ENCODE measurements around the gene RSAD2. TPM values are rescaled to one million over a fixed set of nuclear protein-coding genes. Genes with fewer than 3 reads are reported as not detected.
A peak's percentile ranks its signal among the peaks of the same experiment; 100 is the strongest.

RSAD2 gene
- total and polyA plus RNA-seq, 9 of the 15 experiments (the other 6 are each of a cell fraction or from before 2014, with no cell fraction given) = 0.15 to 1.4 (median 0.28) TPM

DNA sequence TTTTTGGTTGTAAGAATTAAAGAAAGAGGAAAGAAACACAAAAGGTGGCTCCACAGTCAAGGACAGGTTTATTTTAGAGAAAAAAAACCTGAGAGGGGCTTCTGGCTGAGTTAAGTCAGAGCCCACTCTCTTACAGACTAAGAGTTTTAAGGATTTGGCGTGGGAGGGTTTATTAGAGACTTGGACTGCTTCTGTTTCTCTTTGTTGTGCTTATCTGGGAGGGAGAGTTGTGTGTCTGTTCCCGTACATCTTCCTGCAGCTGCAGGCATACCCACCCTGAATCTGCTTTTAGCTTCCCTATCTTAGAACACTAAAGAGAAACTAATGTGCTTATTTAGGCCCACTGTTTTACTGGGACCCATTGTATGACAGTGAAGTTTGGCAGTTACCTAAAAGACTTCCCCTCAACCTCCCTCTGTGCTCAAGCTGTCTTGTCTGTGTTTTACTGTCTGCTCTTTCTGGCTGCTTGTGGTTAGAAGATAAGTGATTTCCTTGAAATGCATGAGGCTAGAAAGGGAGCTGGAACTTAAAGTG lies 2.7 kb downstream of the RSAD2 start (continued):
- TF ChIP-seq, protein P1, sequence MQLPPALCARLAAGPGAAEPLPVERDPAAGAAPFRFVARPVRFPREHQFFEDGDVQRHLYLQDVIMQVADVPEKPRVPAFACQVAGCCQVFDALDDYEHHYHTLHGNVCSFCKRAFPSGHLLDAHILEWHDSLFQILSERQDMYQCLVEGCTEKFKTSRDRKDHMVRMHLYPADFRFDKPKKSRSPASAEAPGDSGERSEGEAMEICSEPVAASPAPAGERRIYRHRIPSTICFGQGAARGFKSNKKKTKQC (CRISPR knock-in tag; IDR thresholded peaks at IDR 0.05) = no peak
- TF ChIP-seq, protein P2, sequence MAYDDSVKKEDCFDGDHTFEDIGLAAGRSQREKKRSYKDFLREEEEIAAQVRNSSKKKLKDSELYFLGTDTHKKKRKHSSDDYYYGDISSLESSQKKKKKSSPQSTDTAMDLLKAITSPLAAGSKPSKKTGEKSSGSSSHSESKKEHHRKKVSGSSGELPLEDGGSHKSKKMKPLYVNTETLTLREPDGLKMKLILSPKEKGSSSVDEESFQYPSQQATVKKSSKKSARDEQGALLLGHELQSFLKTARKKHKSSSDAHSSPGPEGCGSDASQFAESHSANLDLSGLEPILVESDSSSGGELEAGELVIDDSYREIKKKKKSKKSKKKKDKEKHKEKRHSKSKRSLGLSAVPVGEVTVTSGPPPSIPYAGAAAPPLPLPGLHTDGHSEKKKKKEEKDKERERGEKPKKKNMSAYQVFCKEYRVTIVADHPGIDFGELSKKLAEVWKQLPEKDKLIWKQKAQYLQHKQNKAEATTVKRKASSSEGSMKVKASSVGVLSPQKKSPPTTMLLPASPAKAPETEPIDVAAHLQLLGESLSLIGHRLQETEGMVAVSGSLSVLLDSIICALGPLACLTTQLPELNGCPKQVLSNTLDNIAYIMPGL (CRISPR knock-in tag; IDR thresholded peaks at IDR 0.05) = no peak
- no peak for TF ChIP-seq ETV1 (tag; conservative IDR thresholded peaks at IDR 0.05; ENCODE audit: low read depth)
- TF ChIP-seq ZNF197 (CRISPR knock-in tag; IDR thresholded peaks at IDR 0.05; ENCODE audit: low read depth) = no peak
- TF ChIP-seq MTA1 (IDR thresholded peaks at IDR 0.05; ENCODE audit: borderline replicate concordance) = peak; percentile 76; the same call in 1 of the 2 replicates
- TF ChIP-seq, protein P3, sequence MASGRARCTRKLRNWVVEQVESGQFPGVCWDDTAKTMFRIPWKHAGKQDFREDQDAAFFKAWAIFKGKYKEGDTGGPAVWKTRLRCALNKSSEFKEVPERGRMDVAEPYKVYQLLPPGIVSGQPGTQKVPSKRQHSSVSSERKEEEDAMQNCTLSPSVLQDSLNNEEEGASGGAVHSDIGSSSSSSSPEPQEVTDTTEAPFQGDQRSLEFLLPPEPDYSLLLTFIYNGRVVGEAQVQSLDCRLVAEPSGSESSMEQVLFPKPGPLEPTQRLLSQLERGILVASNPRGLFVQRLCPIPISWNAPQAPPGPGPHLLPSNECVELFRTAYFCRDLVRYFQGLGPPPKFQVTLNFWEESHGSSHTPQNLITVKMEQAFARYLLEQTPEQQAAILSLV (tag; IDR thresholded peaks at IDR 0.05) = no peak
- TF ChIP-seq, protein P4, sequence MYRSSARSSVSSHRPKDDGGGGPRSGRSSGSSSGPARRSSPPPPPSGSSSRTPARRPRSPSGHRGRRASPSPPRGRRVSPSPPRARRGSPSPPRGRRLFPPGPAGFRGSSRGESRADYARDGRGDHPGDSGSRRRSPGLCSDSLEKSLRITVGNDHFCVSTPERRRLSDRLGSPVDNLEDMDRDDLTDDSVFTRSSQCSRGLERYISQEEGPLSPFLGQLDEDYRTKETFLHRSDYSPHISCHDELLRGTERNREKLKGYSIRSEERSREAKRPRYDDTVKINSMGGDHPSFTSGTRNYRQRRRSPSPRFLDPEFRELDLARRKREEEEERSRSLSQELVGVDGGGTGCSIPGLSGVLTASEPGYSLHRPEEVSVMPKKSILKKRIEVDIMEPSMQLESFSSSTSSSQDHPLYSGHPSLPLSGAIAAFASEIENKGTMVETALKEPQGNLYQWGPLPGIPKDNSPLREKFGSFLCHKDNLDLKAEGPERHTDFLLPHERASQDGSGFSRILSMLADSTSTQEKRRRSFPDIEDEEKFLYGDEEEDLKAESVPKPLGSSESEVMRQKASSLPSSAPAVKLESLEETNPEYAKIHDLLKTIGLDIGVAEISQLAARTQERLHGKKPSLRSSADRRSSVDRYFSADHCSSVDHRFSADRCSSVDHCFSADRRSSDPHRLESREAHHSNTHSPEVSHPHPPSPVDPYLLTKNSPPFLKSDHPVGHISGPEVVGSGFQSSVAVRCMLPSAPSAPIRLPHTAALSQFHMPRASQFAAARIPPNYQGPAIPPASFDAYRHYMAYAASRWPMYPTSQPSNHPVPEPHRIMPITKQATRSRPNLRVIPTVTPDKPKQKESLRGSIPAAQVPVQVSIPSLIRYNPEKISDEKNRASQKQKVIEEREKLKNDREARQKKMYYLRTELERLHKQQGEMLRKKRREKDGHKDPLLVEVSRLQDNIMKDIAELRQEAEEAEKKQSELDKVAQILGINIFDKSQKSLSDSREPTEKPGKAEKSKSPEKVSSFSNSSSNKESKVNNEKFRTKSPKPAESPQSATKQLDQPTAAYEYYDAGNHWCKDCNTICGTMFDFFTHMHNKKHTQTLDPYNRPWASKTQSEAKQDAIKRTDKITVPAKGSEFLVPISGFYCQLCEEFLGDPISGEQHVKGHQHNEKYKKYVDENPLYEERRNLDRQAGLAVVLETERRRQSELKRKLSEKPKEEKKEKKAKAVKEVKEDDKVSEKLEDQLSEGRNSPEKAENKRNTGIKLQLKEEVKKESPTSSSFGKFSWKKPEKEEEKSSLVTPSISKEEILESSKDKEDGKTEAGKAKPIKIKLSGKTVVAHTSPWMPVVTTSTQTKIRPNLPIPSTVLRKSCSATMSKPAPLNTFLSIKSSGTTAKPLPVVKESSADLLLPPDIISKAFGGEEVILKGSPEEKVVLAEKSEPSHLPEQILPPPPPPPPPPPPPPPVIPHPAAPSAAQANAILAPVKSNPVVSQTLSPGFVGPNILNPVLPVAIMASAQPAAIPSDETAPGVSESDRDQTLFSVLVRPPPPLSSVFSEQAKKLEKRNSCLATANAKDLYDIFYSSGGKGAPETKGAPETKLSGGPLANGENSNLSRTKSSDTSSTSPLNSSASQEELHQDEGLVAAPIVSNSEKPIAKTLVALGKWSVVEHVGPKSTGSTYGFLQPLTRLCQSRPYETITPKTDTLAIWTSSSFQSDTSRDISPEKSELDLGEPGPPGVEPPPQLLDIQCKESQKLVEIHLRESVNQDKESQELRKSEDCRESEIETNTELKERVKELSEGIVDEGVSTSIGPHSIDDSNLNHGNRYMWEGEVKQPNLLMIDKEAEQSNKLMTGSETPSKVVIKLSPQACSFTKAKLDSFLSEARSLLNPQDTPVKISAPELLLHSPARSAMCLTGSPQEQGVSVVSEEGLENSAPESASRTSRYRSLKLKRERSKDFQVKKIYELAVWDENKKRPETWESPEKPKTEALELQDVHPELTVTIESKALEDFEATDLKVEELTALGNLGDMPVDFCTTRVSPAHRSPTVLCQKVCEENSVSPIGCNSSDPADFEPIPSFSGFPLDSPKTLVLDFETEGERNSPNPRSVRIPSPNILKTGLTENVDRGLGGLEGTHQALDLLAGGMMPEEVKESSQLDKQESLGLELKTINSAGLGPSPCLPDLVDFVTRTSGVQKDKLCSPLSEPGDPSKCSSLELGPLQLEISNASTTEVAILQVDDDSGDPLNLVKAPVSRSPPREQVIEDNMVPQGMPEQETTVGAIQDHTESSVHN (IDR thresholded peaks at IDR 0.05; ENCODE audit: borderline replicate concordance in 1 of 2, low read depth in 1 of 2) = no peak
- TF ChIP-seq HNRNPL (IDR thresholded peaks at IDR 0.05; ENCODE audit: low read depth, low read length) = no peak
- no peak for TF ChIP-seq RBBP5 (IDR thresholded peaks at IDR 0.05; ENCODE audit: borderline replicate concordance, insufficient read depth, low read length, poor library complexity, severe bottlenecking)
- TF ChIP-seq, protein P5, sequence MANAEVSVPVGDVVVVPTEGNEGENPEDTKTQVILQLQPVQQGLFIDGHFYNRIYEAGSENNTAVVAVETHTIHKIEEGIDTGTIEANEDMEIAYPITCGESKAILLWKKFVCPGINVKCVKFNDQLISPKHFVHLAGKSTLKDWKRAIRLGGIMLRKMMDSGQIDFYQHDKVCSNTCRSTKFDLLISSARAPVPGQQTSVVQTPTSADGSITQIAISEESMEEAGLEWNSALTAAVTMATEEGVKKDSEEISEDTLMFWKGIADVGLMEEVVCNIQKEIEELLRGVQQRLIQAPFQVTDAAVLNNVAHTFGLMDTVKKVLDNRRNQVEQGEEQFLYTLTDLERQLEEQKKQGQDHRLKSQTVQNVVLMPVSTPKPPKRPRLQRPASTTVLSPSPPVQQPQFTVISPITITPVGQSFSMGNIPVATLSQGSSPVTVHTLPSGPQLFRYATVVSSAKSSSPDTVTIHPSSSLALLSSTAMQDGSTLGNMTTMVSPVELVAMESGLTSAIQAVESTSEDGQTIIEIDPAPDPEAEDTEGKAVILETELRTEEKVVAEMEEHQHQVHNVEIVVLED (CRISPR knock-in tag; IDR thresholded peaks at IDR 0.05) = no peak
- no peak for TF ChIP-seq NFIX (CRISPR knock-in tag; IDR thresholded peaks at IDR 0.05; ENCODE audit: low read depth)
- TF ChIP-seq NFE2L1 (tag; IDR thresholded peaks at IDR 0.05; ENCODE audit: borderline replicate concordance, low read depth) = no peak
